DND-41 (cell line): Measurements from ENCODE around the gene CDYL2.

ENCODE experiments used
- CTCF ChIP-seq: IDR thresholded peaks from 2 replicates; pipeline ENCODE4 v1.5.1; 2012; ENCODE audit warnings: borderline replicate concordance, low read length, moderate library complexity, mild to moderate bottlenecking; ENCODE audit not compliant: poor library complexity, severe bottlenecking; ENCODE audit errors: extremely low read depth
- EZH2 ChIP-seq: IDR thresholded peaks from 3 replicates; pipeline ENCODE4 v1.6.1; 2012; ENCODE audit warnings: borderline replicate concordance, low read depth, mild to moderate bottlenecking, moderate library complexity, low read length, inconsistent platforms; ENCODE audit not compliant: severe bottlenecking

GRCh38 chr16:80848862-80849261 is 44.5 kb upstream of the CDYL2 start:
- TF ChIP-seq CTCF (no peak), EZH2 (no peak)
